Gastroesophageal sphincter (tissue), 3 donors: ENCODE data around the gene APOBEC3C.

ENCODE experiments used
- POLR2A ChIP-seq, 2 donors: fragments of 450-650 bp; IDR thresholded peaks; one replicate each; pipeline ENCODE4 v1.6.1; 2017; ENCODE audit warnings: antibody characterized with exemption in 2 of 2, mild to moderate bottlenecking in 2 of 2, moderate library complexity in 1 of 2
- TF ChIP-seq, protein P1 (sequence below), 4 experiments: fragments of 200-600 bp in 2 of 4; fragments of 450-650 bp in 2 of 4; sonication (generic) in 1 of 4; IDR thresholded peaks; one replicate each; pipeline ENCODE4 v1.5.1; 2017 to 2019; ENCODE audit warnings: antibody characterized with exemption in 4 of 4, mild to moderate bottlenecking in 2 of 4, moderate library complexity in 2 of 4

DNA sequence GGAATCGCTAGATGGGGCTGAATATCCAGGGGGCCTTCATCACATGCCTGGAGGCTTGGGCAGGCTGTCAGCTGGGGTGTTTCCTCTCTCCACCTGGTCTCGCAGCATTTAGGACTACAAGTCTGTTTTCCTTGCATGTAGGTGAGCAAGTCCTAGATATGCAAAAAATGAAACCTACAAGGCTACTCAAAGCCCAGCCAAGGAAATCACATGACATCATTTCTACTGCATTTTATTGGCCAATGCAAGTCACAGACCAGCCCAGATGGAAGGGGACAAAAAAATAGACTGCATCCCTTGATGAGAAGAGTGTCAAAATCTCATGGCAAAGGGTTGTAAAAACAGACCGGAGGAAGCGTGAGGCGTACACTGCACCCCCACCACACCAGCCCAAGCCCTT, 41.5 kb upstream of the APOBEC3C start:
- TF ChIP-seq, protein P1, sequence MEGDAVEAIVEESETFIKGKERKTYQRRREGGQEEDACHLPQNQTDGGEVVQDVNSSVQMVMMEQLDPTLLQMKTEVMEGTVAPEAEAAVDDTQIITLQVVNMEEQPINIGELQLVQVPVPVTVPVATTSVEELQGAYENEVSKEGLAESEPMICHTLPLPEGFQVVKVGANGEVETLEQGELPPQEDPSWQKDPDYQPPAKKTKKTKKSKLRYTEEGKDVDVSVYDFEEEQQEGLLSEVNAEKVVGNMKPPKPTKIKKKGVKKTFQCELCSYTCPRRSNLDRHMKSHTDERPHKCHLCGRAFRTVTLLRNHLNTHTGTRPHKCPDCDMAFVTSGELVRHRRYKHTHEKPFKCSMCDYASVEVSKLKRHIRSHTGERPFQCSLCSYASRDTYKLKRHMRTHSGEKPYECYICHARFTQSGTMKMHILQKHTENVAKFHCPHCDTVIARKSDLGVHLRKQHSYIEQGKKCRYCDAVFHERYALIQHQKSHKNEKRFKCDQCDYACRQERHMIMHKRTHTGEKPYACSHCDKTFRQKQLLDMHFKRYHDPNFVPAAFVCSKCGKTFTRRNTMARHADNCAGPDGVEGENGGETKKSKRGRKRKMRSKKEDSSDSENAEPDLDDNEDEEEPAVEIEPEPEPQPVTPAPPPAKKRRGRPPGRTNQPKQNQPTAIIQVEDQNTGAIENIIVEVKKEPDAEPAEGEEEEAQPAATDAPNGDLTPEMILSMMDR (IDR thresholded peaks at IDR 0.05): no peak
- no peak for TF ChIP-seq POLR2A (IDR thresholded peaks at IDR 0.05)
